Calu3 (cell line): ENCODE data around the gene VMP1. TPM values are rescaled to one million over a fixed set of nuclear protein-coding genes. Genes with fewer than 3 reads are reported as not detected.
"Not testable (repeated sequence)": the region's sequence is repeated elsewhere in the genome, so short reads cannot be mapped to it uniquely, and the experiment has no call there.

Experiments used
- BruUV-seq: library from RNA; stranded (reverse); fragments of 400-500 nt; replicated peaks from 2 replicates; lab custom pipeline; 2021; lab: Mats Ljungman, UMichigan
- CTCF ChIA-PET: fragments of 300-600 bp; sonication (Branson Sonifier 250); formaldehyde crosslinking; loops from one replicate; lab custom pipeline; 2022; ENCODE audit warnings: antibody characterized with exemption; lab: Charles Lee
- DNase-seq: peaks from one replicate; pipeline ENCODE4 v3.0.0; 2022
- H3K27ac Mint-ChIP-seq: one replicate; pipeline ENCODE4 v1.8.0; 2022; ENCODE audit warnings: mixed read lengths; ENCODE audit not compliant: unreplicated experiment
- H3K27me3 Mint-ChIP-seq: one replicate; pipeline ENCODE4 v1.8.0; 2022; ENCODE audit warnings: mixed read lengths; ENCODE audit not compliant: unreplicated experiment
- H3K36me3 Mint-ChIP-seq: one replicate; pipeline ENCODE4 v1.8.0; 2022; ENCODE audit warnings: mild to moderate bottlenecking, moderate library complexity, mixed read lengths; ENCODE audit not compliant: insufficient read depth, unreplicated experiment
- H3K4me1 Mint-ChIP-seq: one replicate; pipeline ENCODE4 v1.8.0; 2022; ENCODE audit warnings: mild to moderate bottlenecking, low read depth, mixed read lengths; ENCODE audit not compliant: unreplicated experiment
- H3K4me3 Mint-ChIP-seq: one replicate; pipeline ENCODE4 v1.8.0; 2022; ENCODE audit warnings: mild to moderate bottlenecking, low read depth, moderate library complexity, mixed read lengths; ENCODE audit not compliant: unreplicated experiment
- H3K9me3 Mint-ChIP-seq: one replicate; pipeline ENCODE4 v1.8.0; 2022; ENCODE audit warnings: low read depth, mixed read lengths; ENCODE audit not compliant: unreplicated experiment
- CTCF ChIP-seq: fragments of 200-600 bp; IDR thresholded peaks from one replicate; pipeline ENCODE4 v1.8.0; 2022; ENCODE audit warnings: antibody characterized with exemption; ENCODE audit not compliant: unreplicated experiment
- intact Hi-C: fragments of 100-400 bp; cut with micrococcal nuclease; formaldehyde crosslinking; loops from one replicate; pipeline ENCODE4 v1.10.0; 2022; ENCODE audit not compliant: unreplicated experiment
- total RNA-seq: library from RNA; stranded (reverse); gene quantifications from 2 replicates; pipeline ENCODE4 v1.2.3, GENCODE V29; 2022

VMP1 gene
- total RNA-seq, 1 experiment from 2014 or later = 315 TPM

- BruUV-seq = no TSS peak
- Mint-ChIP-seq H3K9me3 (no peaks in the 10 kb centered on the region), H3K4me3 (no peak overlapping the region), H3K27me3 (no peaks in the 10 kb centered on the region), H3K27ac (peak overlapping the region; percentile 47), H3K4me1 (peaks cover 9% of the 10 kb centered on the region), H3K36me3 (peaks cover 24% of the 10 kb centered on the region)
- intact Hi-C loops = no loop called here
- no peak for TF ChIP-seq CTCF
- CTCF ChIA-PET = interaction anchor here (0.7 kb wide), 1 partner anchor 39 kb away, joined by 4 read pairs; no protein-coding TSS in a partner anchor
- no peak for DNase-seq
These were observed 83.5 kb downstream of the VMP1 start for GRCh38 chr17:59790910-59791309.

- CTCF ChIA-PET = no interaction called here
- no peak for DNase-seq
- peak overlapping the region; percentile 47 for H3K27ac Mint-ChIP-seq
- H3K4me3 Mint-ChIP-seq = no peak overlapping the region
- H3K27me3 Mint-ChIP-seq = no peaks in the 10 kb centered on the region
- peaks cover 17% of the 10 kb centered on the region for H3K36me3 Mint-ChIP-seq
- TF ChIP-seq CTCF = no peak
- peaks cover 9% of the 10 kb centered on the region for H3K4me1 Mint-ChIP-seq
- intact Hi-C loops = no loop called here
- no TSS peak for BruUV-seq
- H3K9me3 Mint-ChIP-seq = no peaks in the 10 kb centered on the region
These were observed 84.4 kb downstream of the VMP1 start for GRCh38 chr17:59791603-59792457.

- H3K36me3 Mint-ChIP-seq = peaks cover 12% of the 10 kb centered on the region
- intact Hi-C loops, H3K9me3 Mint-ChIP-seq, H3K4me1 Mint-ChIP-seq, H3K4me3 Mint-ChIP-seq, BruUV-seq, H3K27ac Mint-ChIP-seq, DNase-seq, H3K27me3 Mint-ChIP-seq, CTCF ChIA-PET: not testable (repeated sequence)
These were observed 85.0 kb downstream of the VMP1 start for GRCh38 chr17:59792458-59792823.

- CTCF ChIA-PET = no interaction called here
- Mint-ChIP-seq H3K27me3 (no peaks in the 10 kb centered on the region), H3K27ac (no peak overlapping the region), H3K4me3 (no peak overlapping the region), H3K36me3 (peaks cover 12% of the 10 kb centered on the region), H3K4me1 (peaks cover 9% of the 10 kb centered on the region), H3K9me3 (no peaks in the 10 kb centered on the region)
- BruUV-seq = no TSS peak
- no peak for TF ChIP-seq CTCF
- DNase-seq = no peak
- intact Hi-C loops = no loop called here
These were observed 85.8 kb downstream of the VMP1 start for GRCh38 chr17:59793205-59793604.

GRCh38 chr17:59796138-59796537 lies 88.7 kb downstream of the VMP1 start:
- BruUV-seq = no TSS peak
- intact Hi-C loops = no loop called here
- H3K4me3 Mint-ChIP-seq = no peak overlapping the region
- H3K4me1 Mint-ChIP-seq = no peaks in the 10 kb centered on the region
- H3K9me3 Mint-ChIP-seq = no peaks in the 10 kb centered on the region
- no peaks in the 10 kb centered on the region for H3K36me3 Mint-ChIP-seq
- CTCF ChIA-PET = no interaction called here
- TF ChIP-seq CTCF = no peak
- no peaks in the 10 kb centered on the region for H3K27me3 Mint-ChIP-seq
- peak overlapping the region; percentile 8 for H3K27ac Mint-ChIP-seq
- DNase-seq = no peak
